G401 (cell line): ENCODE measurements around the gene ZNF585A. TPM values are rescaled to one million over a fixed set of nuclear protein-coding genes. Genes with fewer than 3 reads are reported as not detected.
"Not testable (repeated sequence)": the region's sequence is repeated elsewhere in the genome, so short reads cannot be mapped to it uniquely, and the experiment has no call there.

Experiments
- DNase-seq: peaks from one replicate; pipeline ENCODE4 v3.0.0-alpha.2; 2015; ENCODE audit warnings: low spot score
- in situ Hi-C: cut with HindIII; loops from 2 replicates; pipeline ENCODE4 v1.10.0; 2016; ENCODE audit warnings: low sequenced_read_pairs, mixed read lengths
- total RNA-seq: library from RNA; depleted of rRNA; stranded (reverse); fragments of >200 nt; shearing (Covaris generic); gene quantifications from 2 replicates; pipeline ENCODE4 v1.2.3, GENCODE V29; 2014; rRNA removed

The ZNF585A gene
- total RNA-seq = 4.9 and 6.5 TPM in 2 replicates

- DNase-seq = peak; percentile 99
- in situ Hi-C loops = no loop called here
Observed at GRCh38 chr19:37172368-37173366, at the start of gene ZNF585A. ZNF585A (minus strand) TSS chr19:37172695; CDS start chr19:37169910, 2,785 bp downstream.

- DNase-seq = no peak
- in situ Hi-C loops = no loop called here
Observed at GRCh38 chr19:37221136-37221535, 48.6 kb upstream of the ZNF585A start.

GRCh38 chr19:37220383-37220782 lies 47.9 kb upstream of the ZNF585A start:
- no peak for DNase-seq
- in situ Hi-C loops = no loop called here

GRCh38 chr19:37218592-37218935 lies 46.1 kb upstream of the ZNF585A start:
- in situ Hi-C loops = no loop called here
- DNase-seq = no peak

- in situ Hi-C loops = no loop called here
- peak; percentile 94 for DNase-seq
Observed at GRCh38 chr19:37217775-37218591, 45.5 kb upstream of the ZNF585A start, which contains the start of gene ZNF383. ZNF383 (plus strand) TSS chr19:37218214; CDS start chr19:37230454, 12,240 bp downstream.

- DNase-seq = no peak
- in situ Hi-C loops = no loop called here
Observed at GRCh38 chr19:37217480-37217774, 44.9 kb upstream of the ZNF585A start.

GRCh38 chr19:37197768-37198167 lies 25.3 kb upstream of the ZNF585A start:
- in situ Hi-C loops = no loop called here
- no peak for DNase-seq

- in situ Hi-C loops, DNase-seq: not testable (repeated sequence)
Observed at GRCh38 chr19:37197115-37197514, 24.6 kb upstream of the ZNF585A start.

- DNase-seq, in situ Hi-C loops: not testable (repeated sequence)
Observed at GRCh38 chr19:37195248-37195647, 22.8 kb upstream of the ZNF585A start.

- in situ Hi-C loops, DNase-seq: not testable (repeated sequence)
Observed at GRCh38 chr19:37186071-37186470, 13.6 kb upstream of the ZNF585A start.

GRCh38 chr19:37165635-37166034 lies 6.9 kb downstream of the ZNF585A start:
- in situ Hi-C loops = no loop called here
- DNase-seq = no peak

GRCh38 chr19:37160153-37160552 lies 12.3 kb downstream of the ZNF585A start:
- in situ Hi-C loops = no loop called here

GRCh38 chr19:37148214-37148613 lies 24.3 kb downstream of the ZNF585A start:
- in situ Hi-C loops = no loop called here
- no peak for DNase-seq

More at GRCh38 chr19:37160153-37160552, 12.3 kb downstream of the ZNF585A start:
- DNase-seq = no peak

- DNase-seq = no peak
- in situ Hi-C loops = no loop called here
Observed at GRCh38 chr19:37136111-37136510, 36.4 kb downstream of the ZNF585A start.

- no peak for DNase-seq
- in situ Hi-C loops = no loop called here
Observed at GRCh38 chr19:37128821-37129177, 43.7 kb downstream of the ZNF585A start.

GRCh38 chr19:37127999-37128820 lies 44.3 kb downstream of the ZNF585A start:
- no peak for DNase-seq
- in situ Hi-C loops = no loop called here

- in situ Hi-C loops, DNase-seq: not testable (repeated sequence)
Observed at GRCh38 chr19:37122093-37122492, 50.4 kb downstream of the ZNF585A start.

- DNase-seq = no peak
- in situ Hi-C loops = no loop called here
Observed at GRCh38 chr19:37114001-37114400, 58.5 kb downstream of the ZNF585A start.

- in situ Hi-C loops, DNase-seq: not testable (repeated sequence)
Observed at GRCh38 chr19:37111753-37112152, 60.7 kb downstream of the ZNF585A start.
